CMK (cell line): ENCODE data around the gene ZNF672.

ENCODE experiments used
- DNase-seq: peaks from one replicate; pipeline ENCODE4 v3.0.0-alpha.2; 2010; ENCODE audit warnings: low read depth

The ZNF672 gene

GRCh38 chr1:248837045-248837780, 811 bp upstream of the ZNF672 start:
- DNase-seq: no peak

- DNase-seq: peak; percentile 79
Observed at GRCh38 chr1:248838357-248839167, 538 bp downstream of the ZNF672 start.

GRCh38 chr1:248839168-248839555, 1.1 kb downstream of the ZNF672 start:
- DNase-seq: no peak

- no peak for DNase-seq
Observed at GRCh38 chr1:248840946-248841345, 2.9 kb downstream of the ZNF672 start.

- DNase-seq: no peak
Observed at GRCh38 chr1:248841702-248842395, 3.8 kb downstream of the ZNF672 start.

- no peak for DNase-seq
Observed at GRCh38 chr1:248842781-248843331, 4.8 kb downstream of the ZNF672 start.

- DNase-seq: no peak
Observed at GRCh38 chr1:248843687-248844086, 5.7 kb downstream of the ZNF672 start.

GRCh38 chr1:248844526-248844925, 6.5 kb downstream of the ZNF672 start:
- DNase-seq: no peak

GRCh38 chr1:248847181-248847955, 9.3 kb downstream of the ZNF672 start:
- DNase-seq: no peak

GRCh38 chr1:248847956-248848561, 10.0 kb downstream of the ZNF672 start:
- DNase-seq: no peak

GRCh38 chr1:248848602-248849001, 10.6 kb downstream of the ZNF672 start:
- no peak for DNase-seq

GRCh38 chr1:248849152-248849551, 11.1 kb downstream of the ZNF672 start:
- DNase-seq: no peak

- no peak for DNase-seq
Observed at GRCh38 chr1:248849637-248850036, 11.6 kb downstream of the ZNF672 start.

GRCh38 chr1:248850124-248850523, 12.1 kb downstream of the ZNF672 start:
- DNase-seq: no peak

GRCh38 chr1:248850536-248851251, 12.7 kb downstream of the ZNF672 start:
- DNase-seq: no peak

- DNase-seq: no peak
Observed at GRCh38 chr1:248851390-248851789, 13.4 kb downstream of the ZNF672 start.

- no peak for DNase-seq
Observed at GRCh38 chr1:248852481-248853405, 14.7 kb downstream of the ZNF672 start.

GRCh38 chr1:248853663-248854375, 15.8 kb downstream of the ZNF672 start:
- DNase-seq: no peak

- DNase-seq: no peak
Observed at GRCh38 chr1:248855580-248855979, 17.6 kb downstream of the ZNF672 start.
